ENCODE data around the gene TOR3A.
"Not testable (repeated sequence)": the region's sequence is repeated elsewhere in the genome, so short reads cannot be mapped to it uniquely, and the experiment has no call there.

The TOR3A gene

GRCh38 chr1:179108644-179109043 is 26.8 kb downstream of the TOR3A start:
- no peak for DNase-seq

GRCh38 chr1:179115181-179115580 is 33.3 kb downstream of the TOR3A start:
- DNase-seq: no peak

GRCh38 chr1:179119513-179119912 is 37.6 kb downstream of the TOR3A start:
- DNase-seq: no peak

- no peak for DNase-seq
These were observed 38.9 kb downstream of the TOR3A start for GRCh38 chr1:179120736-179121135.

- DNase-seq: peak; percentile 67
These were observed 39.5 kb downstream of the TOR3A start for GRCh38 chr1:179121159-179121938.

- DNase-seq: peak; percentile 79
These were observed 43.0 kb downstream of the TOR3A start for GRCh38 chr1:179124873-179125272.

- DNase-seq: peak; percentile 25
These were observed 44.6 kb downstream of the TOR3A start for GRCh38 chr1:179126338-179127060.

- DNase-seq: peak; percentile 74
These were observed 45.5 kb downstream of the TOR3A start for GRCh38 chr1:179127163-179127895.

- DNase-seq: no peak
These were observed 46.6 kb downstream of the TOR3A start for GRCh38 chr1:179128520-179128919.

GRCh38 chr1:179129702-179130473 is 48.0 kb downstream of the TOR3A start:
- peak; percentile 28 for DNase-seq

- not testable (repeated sequence) for DNase-seq
These were observed 53.3 kb downstream of the TOR3A start for GRCh38 chr1:179135168-179135567.

- not testable (repeated sequence) for DNase-seq
These were observed 53.8 kb downstream of the TOR3A start for GRCh38 chr1:179135707-179136106.

- no peak for DNase-seq
These were observed 55.9 kb downstream of the TOR3A start for GRCh38 chr1:179137617-179138255.

GRCh38 chr1:179138755-179139154 is 56.9 kb downstream of the TOR3A start:
- not testable (repeated sequence) for DNase-seq

- peak; percentile 83 for DNase-seq
These were observed 59.9 kb downstream of the TOR3A start for GRCh38 chr1:179141592-179142251.

GRCh38 chr1:179142889-179143299 is 61.0 kb downstream of the TOR3A start:
- peak; percentile 98 for DNase-seq

GRCh38 chr1:179143322-179143721 is 61.5 kb downstream of the TOR3A start:
- peak; percentile 97 for DNase-seq

- peak; percentile 63 for DNase-seq
These were observed 62.8 kb downstream of the TOR3A start for GRCh38 chr1:179144626-179145025.

- no peak for DNase-seq
These were observed 63.7 kb downstream of the TOR3A start for GRCh38 chr1:179145521-179145920.
